ENCODE data around the gene RCOR1. TPM values are rescaled to one million over a fixed set of nuclear protein-coding genes. Genes with fewer than 3 reads are reported as not detected.

Gene RCOR1
- polyA plus RNA-seq: 7.4 and 10.4 TPM in 2 replicates
- 12.5 and 14.6 TPM in 2 replicates for polyA minus RNA-seq

GRCh38 chr14:102591944-102592762, at the start of gene RCOR1:
Gene RCOR1 (plus strand): TSS chr14:102592649. CDS start chr14:102592887, 238 bp downstream.
- peak within 1 kb of the TSS; percentile 98 for H3K27ac ChIP-seq (ENCODE audit: low read length)
- H3K9me3 ChIP-seq (ENCODE audit: low read length): no peaks in the 10 kb centered on the region
- peak; percentile 87 for TF ChIP-seq TAF1 (IDR thresholded peaks at IDR 0.05; ENCODE audit: low read depth)
- no peak for TF ChIP-seq CTCF (IDR thresholded peaks at IDR 0.05; ENCODE audit: poor library complexity, severe bottlenecking)
- TF ChIP-seq POLR2AphosphoS5 (IDR thresholded peaks at IDR 0.05): peak; percentile 84
- peak; percentile 19 for TF ChIP-seq RAD21 (conservative IDR thresholded peaks at IDR 0.05)
- peak; percentile 57 for TF ChIP-seq MXI1 (conservative IDR thresholded peaks at IDR 0.05; ENCODE audit: poor library complexity, severe bottlenecking)
- peak; percentile 76 for TF ChIP-seq EP300 (conservative IDR thresholded peaks at IDR 0.05; ENCODE audit: poor library complexity, severe bottlenecking)
- no peak for TF ChIP-seq EZH2 (IDR thresholded peaks at IDR 0.05; ENCODE audit: borderline replicate concordance, insufficient read depth, low read length, poor library complexity, severe bottlenecking)
- H2AFZ ChIP-seq (ENCODE audit: low read depth, low read length): peak within 1 kb of the TSS; percentile 91
- no peaks in the 10 kb centered on the region for H3K9me2 ChIP-seq (ENCODE audit: insufficient read depth, low read length)
- H3K4me3 ChIP-seq (ENCODE audit: low read length): peak within 1 kb of the TSS; percentile 92
- H3K79me2 ChIP-seq (replicated peaks; ENCODE audit: insufficient read depth, low read length): peaks cover 24% of the 10 kb centered on the region
- peak within 1 kb of the TSS; percentile 74 for H3K4me2 ChIP-seq (ENCODE audit: low read length)
- H3K27me3 ChIP-seq (ENCODE audit: insufficient read depth, low read depth, low read length): no peaks in the 10 kb centered on the region
- no peaks in the 10 kb centered on the region for H3F3A ChIP-seq (ENCODE audit: insufficient read depth, low read length, poor library complexity, severe bottlenecking)
- H3K9ac ChIP-seq (ENCODE audit: low read length): peak within 1 kb of the TSS; percentile 97
- no peaks in the 10 kb centered on the region for H4K20me1 ChIP-seq (ENCODE audit: insufficient read depth)
- no peaks in the 10 kb centered on the region for H3K36me3 ChIP-seq (ENCODE audit: insufficient read depth, low read length)

- TF ChIP-seq TAF1 (IDR thresholded peaks at IDR 0.05; ENCODE audit: low read depth) (no peak), EZH2 (IDR thresholded peaks at IDR 0.05; ENCODE audit: borderline replicate concordance, insufficient read depth, low read length, poor library complexity, severe bottlenecking) (no peak), MXI1 (conservative IDR thresholded peaks at IDR 0.05; ENCODE audit: poor library complexity, severe bottlenecking) (no peak), EP300 (conservative IDR thresholded peaks at IDR 0.05; ENCODE audit: poor library complexity, severe bottlenecking) (no peak), CTCF (IDR thresholded peaks at IDR 0.05; ENCODE audit: poor library complexity, severe bottlenecking) (no peak), POLR2AphosphoS5 (IDR thresholded peaks at IDR 0.05) (no peak), RAD21 (conservative IDR thresholded peaks at IDR 0.05) (no peak), SMC3 (conservative IDR thresholded peaks at IDR 0.05; ENCODE audit: poor library complexity) (no peak)
- TF ChIP-seq, protein P1, sequence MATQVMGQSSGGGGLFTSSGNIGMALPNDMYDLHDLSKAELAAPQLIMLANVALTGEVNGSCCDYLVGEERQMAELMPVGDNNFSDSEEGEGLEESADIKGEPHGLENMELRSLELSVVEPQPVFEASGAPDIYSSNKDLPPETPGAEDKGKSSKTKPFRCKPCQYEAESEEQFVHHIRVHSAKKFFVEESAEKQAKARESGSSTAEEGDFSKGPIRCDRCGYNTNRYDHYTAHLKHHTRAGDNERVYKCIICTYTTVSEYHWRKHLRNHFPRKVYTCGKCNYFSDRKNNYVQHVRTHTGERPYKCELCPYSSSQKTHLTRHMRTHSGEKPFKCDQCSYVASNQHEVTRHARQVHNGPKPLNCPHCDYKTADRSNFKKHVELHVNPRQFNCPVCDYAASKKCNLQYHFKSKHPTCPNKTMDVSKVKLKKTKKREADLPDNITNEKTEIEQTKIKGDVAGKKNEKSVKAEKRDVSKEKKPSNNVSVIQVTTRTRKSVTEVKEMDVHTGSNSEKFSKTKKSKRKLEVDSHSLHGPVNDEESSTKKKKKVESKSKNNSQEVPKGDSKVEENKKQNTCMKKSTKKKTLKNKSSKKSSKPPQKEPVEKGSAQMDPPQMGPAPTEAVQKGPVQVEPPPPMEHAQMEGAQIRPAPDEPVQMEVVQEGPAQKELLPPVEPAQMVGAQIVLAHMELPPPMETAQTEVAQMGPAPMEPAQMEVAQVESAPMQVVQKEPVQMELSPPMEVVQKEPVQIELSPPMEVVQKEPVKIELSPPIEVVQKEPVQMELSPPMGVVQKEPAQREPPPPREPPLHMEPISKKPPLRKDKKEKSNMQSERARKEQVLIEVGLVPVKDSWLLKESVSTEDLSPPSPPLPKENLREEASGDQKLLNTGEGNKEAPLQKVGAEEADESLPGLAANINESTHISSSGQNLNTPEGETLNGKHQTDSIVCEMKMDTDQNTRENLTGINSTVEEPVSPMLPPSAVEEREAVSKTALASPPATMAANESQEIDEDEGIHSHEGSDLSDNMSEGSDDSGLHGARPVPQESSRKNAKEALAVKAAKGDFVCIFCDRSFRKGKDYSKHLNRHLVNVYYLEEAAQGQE (IDR thresholded peaks at IDR 0.05; ENCODE audit: borderline replicate concordance): no peak
- Histone ChIP-seq H3K27ac (ENCODE audit: low read length) (no peak overlapping the region), H3K9ac (ENCODE audit: low read length) (no peak overlapping the region), H2AFZ (ENCODE audit: low read depth, low read length) (no peak overlapping the region), H3K79me2 (replicated peaks; ENCODE audit: insufficient read depth, low read length) (no peaks in the 10 kb centered on the region), H4K20me1 (ENCODE audit: insufficient read depth) (no peaks in the 10 kb centered on the region), H3K9me3 (ENCODE audit: low read length) (no peaks in the 10 kb centered on the region), H3K36me3 (ENCODE audit: insufficient read depth, low read length) (no peaks in the 10 kb centered on the region), H3K27me3 (ENCODE audit: insufficient read depth, low read depth, low read length) (peaks cover 18% of the 10 kb centered on the region), H3K9me2 (ENCODE audit: insufficient read depth, low read length) (no peaks in the 10 kb centered on the region), H3F3A (ENCODE audit: insufficient read depth, low read length, poor library complexity, severe bottlenecking) (no peaks in the 10 kb centered on the region), H3K4me3 (ENCODE audit: low read length) (no peak overlapping the region), H3K4me2 (ENCODE audit: low read length) (no peak overlapping the region)
Measured at GRCh38 chr14:102544046-102544746, 48.3 kb upstream of the RCOR1 start.

Measured in neural cell (in vitro differentiated cells).